GM18861 (cell line): Measurements from ENCODE around the gene TMEM248.
A peak's percentile ranks its signal among the peaks of the same experiment; 100 is the strongest.
"Not testable (repeated sequence)": the region's sequence is repeated elsewhere in the genome, so short reads cannot be mapped to it uniquely, and the experiment has no call there.

ENCODE experiments used
- ATAC-seq: cut with Tn5 transposase; IDR thresholded peaks from one replicate; pipeline ENCODE4 v1.9.1; 2021; ENCODE audit not compliant: unreplicated experiment

TMEM248 gene

DNA sequence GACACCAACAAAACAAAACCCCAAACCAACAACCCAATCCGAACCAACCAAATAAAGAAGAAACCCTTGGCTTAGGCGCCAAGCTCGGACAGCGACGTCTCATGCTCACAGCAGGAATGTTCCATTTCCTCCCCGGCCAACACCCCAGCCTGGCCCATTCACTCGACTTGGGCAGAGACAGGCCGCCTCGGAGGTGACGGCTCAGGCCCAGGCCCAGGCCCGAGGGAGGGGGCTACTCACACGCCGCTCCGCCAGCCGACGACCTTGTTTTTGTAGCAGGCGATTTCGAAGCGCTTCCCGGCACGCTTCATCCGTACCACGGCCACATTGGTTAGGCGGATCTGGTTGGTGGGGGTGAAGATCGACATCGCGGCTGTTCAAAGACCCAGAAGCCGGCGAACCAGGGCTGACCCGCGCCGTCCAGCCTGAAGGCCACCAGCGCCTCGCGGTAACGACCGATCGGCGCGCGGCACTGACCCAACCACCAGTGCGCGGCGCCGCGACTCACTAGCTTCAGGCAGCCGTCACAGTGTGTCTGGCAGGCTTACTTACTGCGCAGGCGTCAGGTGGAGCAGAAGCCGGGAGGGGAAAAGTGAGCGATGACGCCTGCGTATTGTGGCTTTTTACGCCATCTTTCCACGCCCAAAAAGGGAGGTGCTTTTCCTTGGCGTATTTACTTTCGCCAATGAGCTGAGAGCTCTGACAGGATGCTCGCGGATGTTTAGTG is 74.2 kb downstream of the TMEM248 start, which contains the start of gene SBDS:
Gene SBDS (minus strand): TSS at position 537 of the 727 bp plus-strand sequence. CDS start 169 bp downstream, at position 368.
- peak; percentile 65 for ATAC-seq

DNA sequence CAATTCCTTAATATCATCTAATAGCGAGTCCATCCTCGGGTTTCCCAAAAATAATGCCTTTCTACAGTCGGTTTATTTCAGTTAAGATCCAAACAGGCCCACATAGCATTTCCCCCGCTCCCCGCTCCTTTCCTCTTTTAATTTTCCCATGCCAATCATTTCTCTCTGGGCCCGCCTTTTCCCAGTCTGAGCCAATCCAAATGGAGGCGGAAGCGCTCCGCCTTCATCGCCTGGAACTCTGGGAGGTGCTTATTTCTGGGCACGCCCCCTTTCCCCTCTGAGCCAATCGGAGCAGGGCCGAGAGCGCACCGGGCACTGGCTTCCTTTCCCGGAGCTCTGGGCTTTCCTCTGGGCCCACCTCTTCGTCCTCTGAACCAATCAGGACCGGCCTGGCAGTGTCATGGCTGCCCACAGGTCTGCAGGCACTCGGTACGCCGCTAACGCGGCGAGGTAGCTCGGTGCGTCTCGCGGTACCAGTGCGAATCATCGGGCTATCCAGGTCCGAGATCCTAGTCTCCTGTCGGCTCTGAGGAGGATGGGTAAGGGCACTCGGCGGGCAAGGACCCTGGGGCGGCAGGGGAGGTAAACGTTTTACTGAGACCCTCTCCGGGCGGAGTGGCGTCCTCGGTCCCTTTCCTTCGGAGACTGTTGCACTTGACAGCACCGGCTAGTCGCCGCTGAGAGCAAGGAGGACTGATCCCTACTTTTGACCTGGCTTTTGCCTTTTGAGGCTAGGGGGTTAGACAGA is 75.6 kb downstream of the TMEM248 start, which contains the start of gene TYW1:
Gene TYW1 (plus strand): TSS at position 390 of the 748 bp plus-strand sequence. CDS start 146 bp downstream, at position 536.
- peak; percentile 79 for ATAC-seq

DNA sequence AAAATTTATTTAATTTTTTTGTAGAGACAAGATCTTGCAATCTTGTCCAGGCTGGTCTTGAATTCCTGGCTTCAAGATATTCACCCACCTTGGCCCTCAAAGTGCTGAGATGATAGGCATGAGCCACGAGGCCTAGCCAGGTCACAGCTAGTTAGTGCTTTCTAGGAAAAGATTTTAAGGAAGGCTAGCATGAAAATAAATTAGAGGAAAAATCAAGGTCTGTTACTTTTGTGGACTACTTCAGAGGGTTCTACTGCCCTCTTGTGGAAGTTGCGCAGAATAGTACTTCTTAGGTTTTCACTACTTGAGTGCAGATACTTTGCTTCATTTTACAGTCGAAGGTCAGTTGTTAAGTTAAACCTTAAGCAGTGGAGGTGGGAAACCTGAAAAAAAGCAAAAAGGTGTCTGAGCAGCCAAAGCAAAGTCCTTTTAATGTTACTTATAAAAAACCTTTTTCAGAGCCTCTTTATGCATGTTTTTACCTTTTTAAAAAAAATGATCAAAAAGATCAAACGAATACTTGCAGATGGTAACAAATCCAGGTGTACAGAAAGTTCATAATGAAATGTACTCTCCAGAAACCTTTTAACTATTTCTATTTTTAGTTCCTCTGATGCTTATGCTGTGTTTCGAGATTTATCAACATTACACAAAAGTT is 79.7 kb downstream of the TMEM248 start:
- ATAC-seq = not testable (repeated sequence)

- not testable (repeated sequence) for ATAC-seq
Measured at GRCh38 chr7:67004145-67004544, 83.1 kb downstream of the TMEM248 start.

DNA sequence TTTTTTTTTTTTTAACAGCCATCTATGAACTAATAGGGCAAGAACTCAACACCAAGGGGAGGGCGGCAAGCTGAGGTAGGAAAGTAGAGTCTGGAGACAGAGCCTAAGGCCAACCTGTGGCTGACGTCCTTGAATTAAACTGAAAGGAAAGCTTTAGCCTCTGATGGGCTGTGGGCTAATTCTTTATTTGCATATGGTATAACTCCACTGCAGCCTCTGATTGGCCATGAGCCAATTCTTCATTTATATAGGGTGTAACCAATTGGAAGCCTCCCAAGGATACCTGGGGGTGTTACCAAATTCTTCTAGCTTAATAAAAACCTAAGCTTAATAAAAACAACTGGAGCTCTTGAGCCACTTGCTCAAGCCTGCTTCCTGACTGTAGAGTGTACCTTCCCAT is 85.9 kb downstream of the TMEM248 start:
- ATAC-seq = no peak
